Heart right ventricle (tissue), 16 donors: ENCODE results near the gene PRF1. TPM values are rescaled to one million over a fixed set of nuclear protein-coding genes. Genes with fewer than 3 reads are reported as not detected.

ENCODE experiments used
- ATAC-seq, 8 donors: fragments of 200-7000 bp; cut with Tn5 transposase; one replicate each; pipeline ENCODE4 v1.9.1; 2020; ENCODE audit warnings: mild to moderate bottlenecking in 8 of 8, moderate library complexity in 8 of 8, moderate number of reproducible peaks in 1 of 8
- DNase-seq, 2 donors: peaks; one replicate each; pipeline ENCODE4 v3.0.0-alpha.2; 2020
- H3K27ac ChIP-seq, 10 donors: fragments of 200-600 bp; sonication (generic) in 2 of 10; one replicate each; pipeline versions ENCODE4 v1.5.0 to v1.8.0; 2020 to 2022; ENCODE audit warnings: mild to moderate bottlenecking in 3 of 10
- H3K27me3 ChIP-seq, 7 donors: fragments of 200-600 bp; one replicate each; pipeline ENCODE4 v1.8.0; 2021 to 2022; ENCODE audit warnings: mild to moderate bottlenecking in 2 of 7
- H3K36me3 ChIP-seq, 9 donors: fragments of 200-600 bp; sonication (generic) in 1 of 9; one replicate each; pipeline versions ENCODE4 v1.5.0 to v1.8.0; 2020 to 2022; ENCODE audit warnings: mild to moderate bottlenecking in 2 of 9
- H3K4me1 ChIP-seq, 9 donors: fragments of 200-600 bp; sonication (generic) in 1 of 9; one replicate each; pipeline versions ENCODE4 v1.5.0 to v1.8.0; 2020 to 2022; ENCODE audit warnings: mild to moderate bottlenecking in 4 of 9
- H3K4me3 ChIP-seq, 10 donors: fragments of 200-600 bp; sonication (generic) in 2 of 10; one replicate each; pipeline versions ENCODE4 v1.5.0 to v1.8.0; 2020 to 2022; ENCODE audit warnings: mild to moderate bottlenecking in 7 of 10, moderate library complexity in 2 of 10
- H3K9me3 ChIP-seq, 11 donors: fragments of 200-600 bp in 10 of 11; sonication (generic) in 2 of 11; one replicate each; pipeline versions ENCODE4 v1.5.0 to v1.8.0; 2013 to 2022; ENCODE audit warnings: mild to moderate bottlenecking in 2 of 11, control low read depth in 1 of 11, moderate library complexity in 1 of 11
- CTCF ChIP-seq, 9 donors: fragments of 200-600 bp; sonication (generic) in 2 of 9; IDR thresholded peaks; one replicate each; pipeline versions ENCODE4 v1.5.0 to v1.8.0; 2021 to 2022; ENCODE audit warnings: antibody characterized with exemption in 9 of 9, mild to moderate bottlenecking in 5 of 9, moderate library complexity in 1 of 9
- WGBS, 2 donors: extraction: QIAGEN DNeasy Blood & Tissue Kit; methylation state at CpG; one replicate each; pipeline ENCODE4 v1.1.7; 2013; ENCODE audit warnings: inconsistent platforms in 1 of 2; 5-methylcytosine and 5-hydroxymethylcytosine counted together
- intact Hi-C, 10 donors: fragments of 100-400 bp; cut with DNase I; formaldehyde crosslinking; loops; one replicate each; pipeline versions ENCODE4 v1.11.1 to v1.14.2; 2022
- polyA plus RNA-seq, 2 donors: library from polyadenylated mRNA; stranded (reverse); fragments of 200-250 nt; gene quantifications; one replicate each; pipeline ENCODE4 v1.2.3, GENCODE V29; 2013
- total RNA-seq, 10 donors: library from RNA; stranded (reverse); fragmentation: NEBNext Ultra II Directional in 3 of 10; extraction: Animal tissue kit (Norgen Biotek cat#: 25700) in 3 of 10; gene quantifications; one replicate each; pipeline versions ENCODE4 v1.2.1 to v1.2.4, GENCODE V29; 2021 to 2023
- donor health status: Arrhythmogenic right ventricular cardiomyopathy.
- donor health status: ischemic (EF 13 %, LVEDD 7.1; RV severe dilation, severe dysfunction).
- donor health status: healthy with polysubstance abuse.
- donor health status: DM: no; HTN: yes; CAD: no.
- donor health status: DM: no; HTN: no; CAD: no.
- donor health status: ischemic (EF 25% LVEDD 6.9; RV normal size, moderate dysfunction).
- donor health status: ischemic (EF 25% LVEDD 5.7; RV mildly dilated, moderate dysfunction).
- donor health status: healthy.
- donor health status: DM: yes; HTN: yes; CAD: no.
- donor health status: Ischemic cardiomyopathy.
- donor health status: ischemic (EF 35%, LVEDD 5.7; RV mildly dilated, moderate dysfunction).
- donor health status: nonischemic (EF 11% LVEDD 7.7; RV severe dilation, severe dysfunction).
- donor health status: DM: yes; HTN: yes; CAD: no.
- donor health status: PGD.
- donor health status: ischemic (EF 29% LVEDD 5.4; RV normal size, mild dysfunction).
- donor health status: nonischemic (EF 23%, LVEDD 6.1; RV moderate dilation, normal function).

The PRF1 gene
- total and polyA plus RNA-seq, 12 donors = 0.33 to 13.8 (median 1.2) TPM

- Histone ChIP-seq H3K27me3 (no peaks in the 10 kb centered on the region), H3K4me1 (peaks cover 11 to 70% (median 52%) of the 10 kb centered on the region in 9 donors), H3K27ac (no peak overlapping the region), H3K36me3 (peaks cover 0 to 17% (median 0%) of the 10 kb centered on the region in 9 donors), H3K9me3 (no peaks in the 10 kb centered on the region), H3K4me3 (no peak overlapping the region)
- intact Hi-C loops = loop anchor here in 1 of 10 donors (5.0 kb wide), 1 partner anchor 116 kb away; no protein-coding TSS in a partner anchor
- 85 to 87% methylated on average over 6 of the region's 6 CpGs for WGBS, 2 donors
- no peak for TF ChIP-seq CTCF (IDR thresholded peaks at IDR 0.05)
- no peak for ATAC-seq
- no peak for DNase-seq
Measured at GRCh38 chr10:70561558-70561957, 41.0 kb downstream of the PRF1 start.

- Histone ChIP-seq H3K4me3 (no peak overlapping the region), H3K4me1 (peaks cover 11 to 69% (median 52%) of the 10 kb centered on the region in 9 donors), H3K36me3 (peaks cover 0 to 13% (median 0%) of the 10 kb centered on the region in 9 donors), H3K27ac (peak overlapping the region in 6 of 10 donors; percentile 34 to 75 (median 53)), H3K9me3 (no peaks in the 10 kb centered on the region), H3K27me3 (no peaks in the 10 kb centered on the region)
- intact Hi-C loops = loop anchor here in 1 of 10 donors (5.0 kb wide), 1 partner anchor 116 kb away; no protein-coding TSS in a partner anchor
- ATAC-seq = peak in 1 of 8 donors; percentile 10
- DNase-seq = no peak
- WGBS, 2 donors = 38 to 44% methylated on average over 10 of the region's 10 CpGs
- TF ChIP-seq CTCF (IDR thresholded peaks at IDR 0.05) = no peak
Measured at GRCh38 chr10:70561070-70561469, 41.5 kb downstream of the PRF1 start.

- Histone ChIP-seq H3K9me3 (no peaks in the 10 kb centered on the region), H3K27me3 (no peaks in the 10 kb centered on the region), H3K4me3 (no peak overlapping the region), H3K36me3 (peaks cover 0 to 13% (median 0%) of the 10 kb centered on the region in 9 donors), H3K27ac (peak overlapping the region in 8 of 10 donors; percentile 34 to 75 (median 53)), H3K4me1 (peaks cover 11 to 64% (median 52%) of the 10 kb centered on the region in 9 donors)
- no peak for TF ChIP-seq CTCF (IDR thresholded peaks at IDR 0.05)
- intact Hi-C loops = loop anchor here in 1 of 10 donors (5.0 kb wide), 1 partner anchor 117 kb away; no protein-coding TSS in a partner anchor
- 48 to 66% methylated on average over 14 of the region's 14 CpGs for WGBS, 2 donors
- DNase-seq = peak in 1 of 2 donors; percentile 43
- ATAC-seq = peak; percentile 30 to 67 (median 55)
Measured at GRCh38 chr10:70560511-70560941, 42.0 kb downstream of the PRF1 start.

GRCh38 chr10:70559861-70560260 is 42.7 kb downstream of the PRF1 start:
- Histone ChIP-seq H3K27ac (peak overlapping the region in 8 of 10 donors; percentile 33 to 75 (median 52)), H3K4me1 (peaks cover 7 to 57% (median 45%) of the 10 kb centered on the region in 9 donors), H3K36me3 (peaks cover 0 to 15% (median 0%) of the 10 kb centered on the region in 9 donors), H3K4me3 (no peak overlapping the region), H3K9me3 (no peaks in the 10 kb centered on the region), H3K27me3 (no peaks in the 10 kb centered on the region)
- 82 to 91% methylated on average over 5 of the region's 5 CpGs for WGBS, 2 donors
- DNase-seq = no peak
- no peak for TF ChIP-seq CTCF (IDR thresholded peaks at IDR 0.05)
- intact Hi-C loops = loop anchor here in 6 of 10 donors (2.0 to 10.0 kb wide), 4 partner anchors 112 to 199 kb away; partner anchors contain the start of gene ADAMTS14 (in 4 of the 6)
- ATAC-seq = no peak
